GM12878 (cell line): Measurements from ENCODE around the gene NUDT3.

Experiments
- EZH2 ChIP-seq: IDR thresholded peaks from 2 replicates; pipeline ENCODE4 v1.6.1; 2012; ENCODE audit warnings: low read depth, mild to moderate bottlenecking, control low read depth, inconsistent platforms, low read length, borderline replicate concordance; ENCODE audit not compliant: control insufficient read depth
- POLR2A ChIP-seq: IDR thresholded peaks from 2 replicates; pipeline ENCODE4 v1.6.1; 2011; ENCODE audit warnings: low read depth, mild to moderate bottlenecking, low read length
- SIN3A ChIP-seq: IDR thresholded peaks from 2 replicates; pipeline ENCODE4 v1.6.1; 2012; ENCODE audit warnings: low read depth, low read length, improper control_type of control experiment
- TAF1 ChIP-seq: IDR thresholded peaks from 2 replicates; pipeline ENCODE4 v1.6.1; 2011; ENCODE audit warnings: mild to moderate bottlenecking, low read depth, low read length, borderline replicate concordance
- TF ChIP-seq, protein P1 (sequence below), 3 experiments: IDR thresholded peaks in 2 of 3; conservative IDR thresholded peaks in 1 of 3; 2 replicates each; pipeline ENCODE4 v1.5.1; 2011; ENCODE audit warnings: low read depth in 3 of 3, low read length in 3 of 3, mild to moderate bottlenecking in 3 of 3, control low read depth in 2 of 3, moderate library complexity in 2 of 3, inconsistent platforms in 1 of 3, mixed read lengths in 1 of 3; ENCODE audit not compliant: control insufficient read depth in 2 of 3, insufficient read depth in 1 of 3; ENCODE audit errors: extremely low read depth in 1 of 3

DNA sequence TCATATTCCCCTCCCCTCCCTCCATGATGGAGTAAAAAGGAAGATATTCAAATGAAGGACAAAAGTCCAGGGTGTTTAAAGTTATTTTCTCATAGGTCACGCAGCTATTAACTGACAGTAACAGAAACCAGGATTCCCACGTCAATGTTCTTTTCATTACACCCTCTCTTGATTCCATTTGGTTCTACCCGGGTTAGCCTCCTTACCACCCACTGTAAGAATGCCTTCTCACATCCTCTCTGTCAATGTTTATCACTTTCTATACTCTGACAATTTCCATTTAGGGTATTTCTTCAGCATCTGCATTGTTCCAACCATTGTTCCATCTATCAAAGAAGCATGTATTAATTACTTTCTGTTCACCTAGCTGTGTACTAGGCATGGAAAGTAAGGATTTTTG is 52.1 kb downstream of the NUDT3 start:
- TF ChIP-seq EZH2 (no peak), TAF1 (no peak), POLR2A (no peak), SIN3A (no peak)
- TF ChIP-seq, protein P1, sequence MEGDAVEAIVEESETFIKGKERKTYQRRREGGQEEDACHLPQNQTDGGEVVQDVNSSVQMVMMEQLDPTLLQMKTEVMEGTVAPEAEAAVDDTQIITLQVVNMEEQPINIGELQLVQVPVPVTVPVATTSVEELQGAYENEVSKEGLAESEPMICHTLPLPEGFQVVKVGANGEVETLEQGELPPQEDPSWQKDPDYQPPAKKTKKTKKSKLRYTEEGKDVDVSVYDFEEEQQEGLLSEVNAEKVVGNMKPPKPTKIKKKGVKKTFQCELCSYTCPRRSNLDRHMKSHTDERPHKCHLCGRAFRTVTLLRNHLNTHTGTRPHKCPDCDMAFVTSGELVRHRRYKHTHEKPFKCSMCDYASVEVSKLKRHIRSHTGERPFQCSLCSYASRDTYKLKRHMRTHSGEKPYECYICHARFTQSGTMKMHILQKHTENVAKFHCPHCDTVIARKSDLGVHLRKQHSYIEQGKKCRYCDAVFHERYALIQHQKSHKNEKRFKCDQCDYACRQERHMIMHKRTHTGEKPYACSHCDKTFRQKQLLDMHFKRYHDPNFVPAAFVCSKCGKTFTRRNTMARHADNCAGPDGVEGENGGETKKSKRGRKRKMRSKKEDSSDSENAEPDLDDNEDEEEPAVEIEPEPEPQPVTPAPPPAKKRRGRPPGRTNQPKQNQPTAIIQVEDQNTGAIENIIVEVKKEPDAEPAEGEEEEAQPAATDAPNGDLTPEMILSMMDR (IDR thresholded peaks at IDR 0.05 in 2 of 3, conservative IDR thresholded peaks at IDR 0.05 in 1 of 3; ENCODE audit: control insufficient read depth in 2 of 3, extremely low read depth in 1 of 3, insufficient read depth in 1 of 3, low read depth in 3 of 3, low read length in 3 of 3) = no peak
